NCI-H748 (cell line): ENCODE data around the gene SAV1.
"Not testable (repeated sequence)": the region's sequence is repeated elsewhere in the genome, so short reads cannot be mapped to it uniquely, and the experiment has no call there.

Experiments
- DNase-seq: peaks from one replicate; lab custom pipeline; 2025; ENCODE audit not compliant: unreplicated experiment; lab: John Stamatoyannopoulos, UW

The SAV1 gene

GRCh38 chr14:50667996-50668825, at the start of gene SAV1:
TSS of gene SAV1 (minus strand) at chr14:50668306. CDS start at chr14:50667967, 339 bp downstream.
- peak; percentile 87 for DNase-seq

GRCh38 chr14:50717811-50718210, 49.7 kb upstream of the SAV1 start:
- DNase-seq: no peak

- DNase-seq: peak; percentile 7
These were observed 46.5 kb upstream of the SAV1 start for GRCh38 chr14:50714450-50715073.

GRCh38 chr14:50711043-50711442, 42.9 kb upstream of the SAV1 start:
- no peak for DNase-seq

GRCh38 chr14:50705026-50705593, 37.0 kb upstream of the SAV1 start:
- DNase-seq: no peak

- no peak for DNase-seq
These were observed 36.4 kb upstream of the SAV1 start for GRCh38 chr14:50704454-50705010.

GRCh38 chr14:50697659-50698290, 29.7 kb upstream of the SAV1 start:
- no peak for DNase-seq

- not testable (repeated sequence) for DNase-seq
These were observed 26.2 kb upstream of the SAV1 start for GRCh38 chr14:50694260-50694659.

GRCh38 chr14:50688875-50689274, 20.8 kb upstream of the SAV1 start:
- no peak for DNase-seq

- DNase-seq: no peak
These were observed 11.6 kb upstream of the SAV1 start for GRCh38 chr14:50679674-50680073.

GRCh38 chr14:50678163-50678562, 10.1 kb upstream of the SAV1 start:
- no peak for DNase-seq

- no peak for DNase-seq
These were observed 9.5 kb upstream of the SAV1 start for GRCh38 chr14:50677527-50678063.

GRCh38 chr14:50676814-50677516, 8.9 kb upstream of the SAV1 start:
- DNase-seq: no peak

GRCh38 chr14:50675597-50675996, 7.5 kb upstream of the SAV1 start:
- no peak for DNase-seq

GRCh38 chr14:50670866-50671256, 2.8 kb upstream of the SAV1 start:
- DNase-seq: no peak

- DNase-seq: no peak
These were observed 2.2 kb upstream of the SAV1 start for GRCh38 chr14:50670196-50670865.

- no peak for DNase-seq
These were observed 1.4 kb upstream of the SAV1 start for GRCh38 chr14:50669441-50669986.

- DNase-seq: no peak
These were observed 679 bp upstream of the SAV1 start for GRCh38 chr14:50668826-50669143.

GRCh38 chr14:50667684-50667995, 466 bp downstream of the SAV1 start:
- peak; percentile 72 for DNase-seq
